ENCODE data around the gene CCDC138.

The CCDC138 gene

GRCh38 chr2:108905906-108906305, 119.3 kb downstream of the CCDC138 start:
- Histone ChIP-seq H3K4ac (ENCODE audit: low read depth, low read length) (no peak overlapping the region), H4K12ac (ENCODE audit: low read depth, low read length) (no peak overlapping the region), H3K14ac (ENCODE audit: low read length) (no peak overlapping the region), H3K9ac (ENCODE audit: low read length) (no peak overlapping the region), H3K9me3 (ENCODE audit: insufficient read depth, low read depth, low read length) (no peaks in the 10 kb centered on the region), H3K79me2 (ENCODE audit: control insufficient read depth, insufficient read depth, low read length, poor library complexity) (no peaks in the 10 kb centered on the region), H4K8ac (ENCODE audit: low read depth, low read length) (no peak overlapping the region), H3K27me3 (ENCODE audit: insufficient read depth, low read length) (no peaks in the 10 kb centered on the region), H3K27ac (ENCODE audit: low read depth, low read length) (no peak overlapping the region), H2BK5ac (ENCODE audit: low read depth, low read length, poor library complexity) (no peak overlapping the region), H2BK12ac (ENCODE audit: low read length) (no peak overlapping the region), H3K23ac (ENCODE audit: low read length) (no peak overlapping the region), H3K18ac (ENCODE audit: low read length) (no peak overlapping the region), H3K4me3 (ENCODE audit: low read depth, low read length) (no peak overlapping the region), H2AFZ (ENCODE audit: insufficient read depth, low read length, poor library complexity) (no peak overlapping the region), H4K91ac (ENCODE audit: low read depth, low read length) (no peak overlapping the region), H3K4me2 (ENCODE audit: low read length) (no peak overlapping the region), H3K4me1 (ENCODE audit: control insufficient read depth in 1 of 2, insufficient read depth in 2 of 2, low read length in 2 of 2) (no peaks in the 10 kb centered on the region), H3K36me3 (ENCODE audit: control insufficient read depth in 1 of 2, insufficient read depth in 2 of 2, low read length in 2 of 2) (no peaks in the 10 kb centered on the region), H2AK5ac (ENCODE audit: low read length) (no peak overlapping the region), H3K79me1 (ENCODE audit: low read length) (no peaks in the 10 kb centered on the region), H2BK120ac (ENCODE audit: insufficient read depth, low read length, poor library complexity) (no peak overlapping the region)
- WGBS (ENCODE audit: extremely low coverage, insufficient coverage, insufficient read length), result no CpG with 5 or more reads among the region's 13 CpGs
- DNase-seq, result no peak

GRCh38 chr2:108906403-108907077, 120.0 kb downstream of the CCDC138 start:
- Histone ChIP-seq H3K9me3 (ENCODE audit: insufficient read depth, low read depth, low read length) (no peaks in the 10 kb centered on the region), H2AFZ (ENCODE audit: insufficient read depth, low read length, poor library complexity) (no peak overlapping the region), H3K27me3 (ENCODE audit: insufficient read depth, low read length) (no peaks in the 10 kb centered on the region), H2BK5ac (ENCODE audit: low read depth, low read length, poor library complexity) (no peak overlapping the region), H3K4ac (ENCODE audit: low read depth, low read length) (no peak overlapping the region), H3K9ac (ENCODE audit: low read length) (no peak overlapping the region), H3K79me1 (ENCODE audit: low read length) (no peaks in the 10 kb centered on the region), H4K91ac (ENCODE audit: low read depth, low read length) (no peak overlapping the region), H4K8ac (ENCODE audit: low read depth, low read length) (no peak overlapping the region), H3K4me3 (ENCODE audit: low read depth, low read length) (no peak overlapping the region), H3K14ac (ENCODE audit: low read length) (no peak overlapping the region), H3K4me2 (ENCODE audit: low read length) (no peak overlapping the region), H3K18ac (ENCODE audit: low read length) (no peak overlapping the region), H3K36me3 (ENCODE audit: control insufficient read depth in 1 of 2, insufficient read depth in 2 of 2, low read length in 2 of 2) (no peaks in the 10 kb centered on the region), H2AK5ac (ENCODE audit: low read length) (no peak overlapping the region), H3K27ac (ENCODE audit: low read depth, low read length) (no peak overlapping the region), H4K12ac (ENCODE audit: low read depth, low read length) (no peak overlapping the region), H2BK12ac (ENCODE audit: low read length) (no peak overlapping the region), H3K4me1 (ENCODE audit: control insufficient read depth in 1 of 2, insufficient read depth in 2 of 2, low read length in 2 of 2) (no peaks in the 10 kb centered on the region), H3K23ac (ENCODE audit: low read length) (no peak overlapping the region), H2BK120ac (ENCODE audit: insufficient read depth, low read length, poor library complexity) (no peak overlapping the region), H3K79me2 (ENCODE audit: control insufficient read depth, insufficient read depth, low read length, poor library complexity) (no peaks in the 10 kb centered on the region)
- DNase-seq, result no peak
- no CpG with 5 or more reads among the region's 15 CpGs for WGBS (ENCODE audit: extremely low coverage, insufficient coverage, insufficient read length)

GRCh38 chr2:108907822-108908712, 121.5 kb downstream of the CCDC138 start:
- H3K18ac ChIP-seq (ENCODE audit: low read length), result no peak overlapping the region
- no peak overlapping the region for H3K4me2 ChIP-seq (ENCODE audit: low read length)
- H2AFZ ChIP-seq (ENCODE audit: insufficient read depth, low read length, poor library complexity), result no peak overlapping the region
- no peaks in the 10 kb centered on the region for H3K79me1 ChIP-seq (ENCODE audit: low read length)
- no peak overlapping the region for H3K4ac ChIP-seq (ENCODE audit: low read depth, low read length)
- H3K14ac ChIP-seq (ENCODE audit: low read length), result no peak overlapping the region
- no peak overlapping the region for H2AK5ac ChIP-seq (ENCODE audit: low read length)
- no CpG with 5 or more reads among the region's 24 CpGs for WGBS (ENCODE audit: extremely low coverage, insufficient coverage, insufficient read length)
- no peak overlapping the region for H4K12ac ChIP-seq (ENCODE audit: low read depth, low read length)
- DNase-seq, result no peak
- no peak overlapping the region for H3K23ac ChIP-seq (ENCODE audit: low read length)
- H2BK5ac ChIP-seq (ENCODE audit: low read depth, low read length, poor library complexity), result no peak overlapping the region
- no peaks in the 10 kb centered on the region for H3K9me3 ChIP-seq (ENCODE audit: insufficient read depth, low read depth, low read length)
- H3K36me3 ChIP-seq (ENCODE audit: control insufficient read depth in 1 of 2, insufficient read depth in 2 of 2, low read length in 2 of 2), result no peaks in the 10 kb centered on the region
- no peak overlapping the region for H2BK12ac ChIP-seq (ENCODE audit: low read length)
- no peaks in the 10 kb centered on the region for H3K4me1 ChIP-seq (ENCODE audit: control insufficient read depth in 1 of 2, insufficient read depth in 2 of 2, low read length in 2 of 2)
- no peak overlapping the region for H3K27ac ChIP-seq (ENCODE audit: low read depth, low read length)
- H3K27me3 ChIP-seq (ENCODE audit: insufficient read depth, low read length), result no peaks in the 10 kb centered on the region
- H4K8ac ChIP-seq (ENCODE audit: low read depth, low read length), result no peak overlapping the region
- no peak overlapping the region for H4K91ac ChIP-seq (ENCODE audit: low read depth, low read length)
- H3K79me2 ChIP-seq (ENCODE audit: control insufficient read depth, insufficient read depth, low read length, poor library complexity), result no peaks in the 10 kb centered on the region
- no peak overlapping the region for H2BK120ac ChIP-seq (ENCODE audit: insufficient read depth, low read length, poor library complexity)
- no peak overlapping the region for H3K4me3 ChIP-seq (ENCODE audit: low read depth, low read length)
- no peak overlapping the region for H3K9ac ChIP-seq (ENCODE audit: low read length)

- H3K4me3 ChIP-seq (ENCODE audit: low read depth, low read length), result no peak overlapping the region
- no peak overlapping the region for H4K91ac ChIP-seq (ENCODE audit: low read depth, low read length)
- no peak overlapping the region for H3K27ac ChIP-seq (ENCODE audit: low read depth, low read length)
- H3K4me2 ChIP-seq (ENCODE audit: low read length), result no peak overlapping the region
- no peaks in the 10 kb centered on the region for H3K4me1 ChIP-seq (ENCODE audit: control insufficient read depth in 1 of 2, insufficient read depth in 2 of 2, low read length in 2 of 2)
- H2BK12ac ChIP-seq (ENCODE audit: low read length), result no peak overlapping the region
- H4K12ac ChIP-seq (ENCODE audit: low read depth, low read length), result no peak overlapping the region
- no peak overlapping the region for H2BK120ac ChIP-seq (ENCODE audit: insufficient read depth, low read length, poor library complexity)
- no peak overlapping the region for H2BK5ac ChIP-seq (ENCODE audit: low read depth, low read length, poor library complexity)
- no peak overlapping the region for H3K4ac ChIP-seq (ENCODE audit: low read depth, low read length)
- H2AK5ac ChIP-seq (ENCODE audit: low read length), result no peak overlapping the region
- no peaks in the 10 kb centered on the region for H3K36me3 ChIP-seq (ENCODE audit: control insufficient read depth in 1 of 2, insufficient read depth in 2 of 2, low read length in 2 of 2)
- no peak overlapping the region for H3K9ac ChIP-seq (ENCODE audit: low read length)
- H2AFZ ChIP-seq (ENCODE audit: insufficient read depth, low read length, poor library complexity), result no peak overlapping the region
- H3K9me3 ChIP-seq (ENCODE audit: insufficient read depth, low read depth, low read length), result no peaks in the 10 kb centered on the region
- H3K79me2 ChIP-seq (ENCODE audit: control insufficient read depth, insufficient read depth, low read length, poor library complexity), result no peaks in the 10 kb centered on the region
- no peak overlapping the region for H3K18ac ChIP-seq (ENCODE audit: low read length)
- H4K8ac ChIP-seq (ENCODE audit: low read depth, low read length), result no peak overlapping the region
- H3K79me1 ChIP-seq (ENCODE audit: low read length), result no peaks in the 10 kb centered on the region
- DNase-seq, result no peak
- no CpG with 5 or more reads among the region's 1 CpG for WGBS (ENCODE audit: extremely low coverage, insufficient coverage, insufficient read length)
- no peaks in the 10 kb centered on the region for H3K27me3 ChIP-seq (ENCODE audit: insufficient read depth, low read length)
- H3K14ac ChIP-seq (ENCODE audit: low read length), result no peak overlapping the region
- H3K23ac ChIP-seq (ENCODE audit: low read length), result no peak overlapping the region
Observed at GRCh38 chr2:108908713-108909070, 122.1 kb downstream of the CCDC138 start.
